Activated B cell treated with CpG ODN at 0.5 μM for 24 hours (primary cell): ENCODE results near the gene CLDN19. TPM values are rescaled to one million over a fixed set of nuclear protein-coding genes. Genes with fewer than 3 reads are reported as not detected.
"Not testable (repeated sequence)": the region's sequence is repeated elsewhere in the genome, so short reads cannot be mapped to it uniquely, and the experiment has no call there.

Experiments
- ATAC-seq: fragments of 200-7000 bp; cut with Tn5 transposase; one replicate; pipeline ENCODE4 v1.10.0; 2021; ENCODE audit warnings: low read depth, mild to moderate bottlenecking, moderate library complexity
- CTCF ChIA-PET: fragments of 350-600 bp; sonication (Branson Sonifier 250); formaldehyde crosslinking; loops from one replicate; lab custom pipeline; 2021; ENCODE audit warnings: antibody characterized with exemption; lab: Charles Lee
- POLR2A ChIA-PET: fragments of 350-600 bp; sonication (Branson Sonifier 250); formaldehyde crosslinking; loops from one replicate; lab custom pipeline; 2021; ENCODE audit warnings: antibody characterized with exemption; lab: Charles Lee
- DNase-seq: peaks from one replicate; pipeline ENCODE4 v3.0.0; 2022
- H3K27ac Mint-ChIP-seq: one replicate; pipeline ENCODE4 v1.8.0; 2020; ENCODE audit warnings: mixed read lengths
- H3K27me3 Mint-ChIP-seq: one replicate; pipeline ENCODE4 v1.8.0; 2021; ENCODE audit warnings: mixed read lengths
- H3K36me3 Mint-ChIP-seq: one replicate; pipeline ENCODE4 v1.8.0; 2021; ENCODE audit warnings: low read depth, mixed read lengths
- H3K4me1 Mint-ChIP-seq: one replicate; pipeline ENCODE4 v1.8.0; 2021; ENCODE audit warnings: mixed read lengths
- H3K4me3 Mint-ChIP-seq: one replicate; pipeline ENCODE4 v1.8.0; 2020; ENCODE audit warnings: mild to moderate bottlenecking, mixed read lengths
- H3K9me3 Mint-ChIP-seq: one replicate; pipeline ENCODE4 v1.8.0; 2020; ENCODE audit warnings: mixed read lengths
- CTCF ChIP-seq: fragments of 200-600 bp; IDR thresholded peaks from one replicate; pipeline ENCODE4 v1.8.0; 2022; ENCODE audit warnings: antibody characterized with exemption, mild to moderate bottlenecking
- intact Hi-C: fragments of 100-400 bp; cut with micrococcal nuclease; formaldehyde crosslinking; loops from one replicate; pipeline ENCODE4 v1.15.1; 2024
- total RNA-seq: library from RNA; stranded (reverse); gene quantifications from 2 replicates; pipeline ENCODE4 v1.2.3, GENCODE V29; 2022

CLDN19 gene
- total RNA-seq, 1 donor from 2014 or later: not detected

GRCh38 chr1:42730988-42731387 lies 9.0 kb downstream of the CLDN19 start:
- intact Hi-C loops: no loop called here
- ATAC-seq: no peak
- CTCF ChIA-PET: interaction anchor here (1.2 kb wide), 1 partner anchor 15 kb away, joined by 3 read pairs; no protein-coding TSS in a partner anchor

GRCh38 chr1:42730002-42730401 lies 10.0 kb downstream of the CLDN19 start:
- no peak for DNase-seq
- intact Hi-C loops: no loop called here
- CTCF ChIA-PET: interaction anchor here (1.2 kb wide), 1 partner anchor 14 kb away, joined by 3 read pairs; no protein-coding TSS in a partner anchor

More at GRCh38 chr1:42730988-42731387, 9.0 kb downstream of the CLDN19 start:
- H3K36me3 Mint-ChIP-seq: no peaks in the 10 kb centered on the region
- POLR2A ChIA-PET: no interaction called here
- no peak for DNase-seq
- H3K27me3 Mint-ChIP-seq: no peaks in the 10 kb centered on the region
- H3K9me3 Mint-ChIP-seq: no peaks in the 10 kb centered on the region
- no peak overlapping the region for H3K27ac Mint-ChIP-seq
- H3K4me3 Mint-ChIP-seq: no peak overlapping the region
- no peak for TF ChIP-seq CTCF
- H3K4me1 Mint-ChIP-seq: peaks cover 7% of the 10 kb centered on the region

GRCh38 chr1:42725820-42726219 lies 14.2 kb downstream of the CLDN19 start:
- intact Hi-C loops, ATAC-seq, H3K27me3 Mint-ChIP-seq, H3K4me3 Mint-ChIP-seq, H3K27ac Mint-ChIP-seq, H3K9me3 Mint-ChIP-seq, H3K36me3 Mint-ChIP-seq, CTCF ChIA-PET, H3K4me1 Mint-ChIP-seq, DNase-seq: not testable (repeated sequence)
- POLR2A ChIA-PET: interaction anchor here (0.7 kb wide), 1 partner anchor 105 kb away, joined by 3 read pairs; no protein-coding TSS in a partner anchor

More at GRCh38 chr1:42730002-42730401, 10.0 kb downstream of the CLDN19 start:
- Mint-ChIP-seq H3K9me3 (no peaks in the 10 kb centered on the region), H3K36me3 (no peaks in the 10 kb centered on the region), H3K4me1 (peaks cover 7% of the 10 kb centered on the region), H3K27me3 (no peaks in the 10 kb centered on the region), H3K27ac (no peak overlapping the region), H3K4me3 (no peak overlapping the region)
- ATAC-seq: no peak
- no peak for TF ChIP-seq CTCF
- POLR2A ChIA-PET: no interaction called here

- no peaks in the 10 kb centered on the region for H3K4me1 Mint-ChIP-seq
- no peak for ATAC-seq
- ChIA-PET CTCF (no interaction called here), POLR2A (no interaction called here)
- H3K9me3 Mint-ChIP-seq: no peaks in the 10 kb centered on the region
- no peak overlapping the region for H3K27ac Mint-ChIP-seq
- H3K27me3 Mint-ChIP-seq: no peaks in the 10 kb centered on the region
- no peaks in the 10 kb centered on the region for H3K36me3 Mint-ChIP-seq
- TF ChIP-seq CTCF: no peak
- H3K4me3 Mint-ChIP-seq: no peak overlapping the region
- intact Hi-C loops: no loop called here
- DNase-seq: no peak
Observed at GRCh38 chr1:42723511-42723910, 16.5 kb downstream of the CLDN19 start.

- POLR2A ChIA-PET, H3K27me3 Mint-ChIP-seq, ATAC-seq, H3K4me3 Mint-ChIP-seq, CTCF ChIA-PET, H3K36me3 Mint-ChIP-seq, DNase-seq, intact Hi-C loops, H3K9me3 Mint-ChIP-seq, H3K27ac Mint-ChIP-seq, H3K4me1 Mint-ChIP-seq: not testable (repeated sequence)
Observed at GRCh38 chr1:42722403-42722802, 17.6 kb downstream of the CLDN19 start.

- Mint-ChIP-seq H3K9me3 (no peaks in the 10 kb centered on the region), H3K36me3 (peaks cover 14% of the 10 kb centered on the region), H3K4me1 (no peaks in the 10 kb centered on the region), H3K27me3 (no peaks in the 10 kb centered on the region), H3K4me3 (no peak overlapping the region), H3K27ac (no peak overlapping the region)
- ATAC-seq: no peak
- no peak for DNase-seq
- no peak for TF ChIP-seq CTCF
- intact Hi-C loops: no loop called here
- ChIA-PET POLR2A (no interaction called here), CTCF (no interaction called here)
Observed at GRCh38 chr1:42721926-42722325, 18.1 kb downstream of the CLDN19 start.
